T47D (cell line): ENCODE measurements around the gene DDO.
"Not testable (repeated sequence)": the region's sequence is repeated elsewhere in the genome, so short reads cannot be mapped to it uniquely, and the experiment has no call there.

Source experiments
- DNase-seq, 2 experiments: peaks; one replicate each; pipeline versions ENCODE4 v3.0.0 to v3.0.0-alpha.2; 2011 to 2012; ENCODE audit warnings: low read depth in 1 of 2, low spot score in 1 of 2
- JUND ChIP-seq: IDR thresholded peaks from 2 replicates; pipeline ENCODE4 v1.6.1; 2012; ENCODE audit warnings: low read depth
- in situ Hi-C: cut with HindIII; loops from 2 replicates; pipeline ENCODE4 v1.10.0; 2016; ENCODE audit warnings: low sequenced_read_pairs, low pct_unique_long_range_greater_than_20kb

Gene DDO

DNA sequence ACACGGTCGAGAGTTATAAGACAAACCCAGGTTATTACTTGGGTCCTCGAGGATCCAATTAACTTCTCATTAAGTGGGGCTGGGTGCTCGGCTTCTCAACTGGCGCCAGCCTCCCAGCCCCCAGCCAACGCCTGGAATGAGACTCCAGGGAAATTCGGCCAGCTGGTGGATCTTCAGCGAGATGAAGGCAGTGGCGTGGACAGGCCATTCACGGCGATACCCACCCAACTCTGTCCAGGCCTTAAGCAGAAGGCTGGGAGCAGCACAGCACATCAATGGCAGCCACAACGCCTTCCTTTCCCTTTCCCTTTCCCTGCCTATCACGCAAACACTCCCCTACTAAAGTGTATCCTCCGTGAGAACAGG is 58.1 kb downstream of the DDO start:
- in situ Hi-C loops, result no loop called here
- DNase-seq, result no peak
- TF ChIP-seq JUND, result no peak

GRCh38 chr6:110356778-110357177 is 58.6 kb downstream of the DDO start:
- in situ Hi-C loops, result no loop called here
- no peak for DNase-seq
- TF ChIP-seq JUND, result no peak

DNA sequence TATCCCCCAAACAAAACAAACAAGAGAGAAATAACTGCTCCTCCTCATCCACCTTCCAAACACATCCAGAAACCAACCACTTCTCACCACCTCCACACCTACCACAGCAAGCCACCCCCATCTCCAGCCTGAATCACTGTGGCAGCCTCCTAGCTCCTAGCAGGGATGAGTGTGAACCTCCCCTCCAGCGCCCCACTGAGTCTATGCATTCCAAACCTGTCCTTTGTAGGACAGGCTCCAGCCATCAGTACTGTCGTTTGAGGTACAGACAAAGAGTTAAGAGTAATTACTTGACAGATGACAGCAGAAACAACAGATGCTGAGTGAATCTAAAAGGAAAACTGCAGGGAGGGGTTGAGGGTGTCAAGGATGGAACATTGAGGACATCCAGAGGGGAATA is 59.6 kb downstream of the DDO start:
- no peak for TF ChIP-seq JUND
- no peak for DNase-seq
- in situ Hi-C loops, result no loop called here

- no peak for TF ChIP-seq JUND
- DNase-seq, result no peak
- in situ Hi-C loops, result no loop called here
Measured at GRCh38 chr6:110355022-110355421, 60.4 kb downstream of the DDO start.

- DNase-seq, result no peak
- in situ Hi-C loops, result no loop called here
- TF ChIP-seq JUND, result no peak
Measured at GRCh38 chr6:110354153-110354552, 61.2 kb downstream of the DDO start.

DNA sequence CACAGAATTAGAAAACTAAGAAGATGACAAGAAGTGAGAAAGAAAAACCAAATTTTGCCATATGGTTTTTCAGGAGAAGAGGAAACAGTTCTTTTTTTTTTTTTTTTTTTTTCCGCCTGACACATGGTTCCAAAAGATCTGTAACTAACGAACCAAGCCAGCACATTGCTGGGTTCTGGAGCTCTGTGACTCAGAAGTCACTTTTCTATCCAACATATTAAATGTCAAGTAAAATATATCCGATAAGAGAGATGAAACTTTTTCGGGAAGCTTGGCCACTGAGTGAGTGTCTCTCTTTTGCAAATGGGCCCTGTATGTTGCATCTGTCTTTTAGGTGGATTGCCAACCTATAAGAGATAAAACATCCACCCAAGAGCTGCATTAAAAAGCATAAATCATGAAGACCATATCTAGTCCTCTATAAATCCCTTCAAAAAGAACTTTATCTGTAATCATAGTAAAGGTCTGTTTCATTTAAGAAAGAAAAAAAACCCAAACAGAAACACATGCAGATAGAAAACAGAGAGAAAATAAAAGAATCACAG is 61.8 kb downstream of the DDO start:
- in situ Hi-C loops, result no loop called here
- no peak for DNase-seq
- TF ChIP-seq JUND, result no peak

- in situ Hi-C loops, result no loop called here
- TF ChIP-seq JUND, result no peak
Measured at GRCh38 chr6:110352563-110353262, 62.7 kb downstream of the DDO start.

GRCh38 chr6:110351986-110352385 is 63.4 kb downstream of the DDO start:
- TF ChIP-seq JUND, result no peak
- DNase-seq, result no peak
- in situ Hi-C loops, result no loop called here

More at GRCh38 chr6:110352563-110353262, 62.7 kb downstream of the DDO start:
- DNase-seq, result no peak

- in situ Hi-C loops, result no loop called here
- no peak for TF ChIP-seq JUND
- no peak for DNase-seq
Measured at GRCh38 chr6:110351546-110351945, 63.8 kb downstream of the DDO start.

DNA sequence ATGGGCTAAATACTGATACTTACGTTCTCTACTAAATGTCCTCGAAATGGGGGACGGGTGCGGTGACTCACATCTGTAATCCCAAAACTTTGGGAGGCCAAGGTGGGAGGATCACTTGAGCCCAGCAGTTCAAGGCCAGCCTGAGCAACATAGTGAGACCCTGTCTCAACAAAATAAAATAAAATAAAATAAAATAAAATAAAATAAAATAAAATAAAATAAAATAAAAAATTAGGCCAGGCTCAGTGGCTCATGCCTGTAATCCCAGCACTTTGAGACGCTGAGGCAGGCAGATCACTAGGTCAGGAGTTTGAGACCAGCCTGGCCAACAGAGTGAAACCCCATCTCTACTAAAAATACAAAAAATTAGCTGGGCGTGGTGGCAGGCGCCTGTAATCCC is 64.8 kb downstream of the DDO start:
- DNase-seq, in situ Hi-C loops: not testable (repeated sequence)

DNA sequence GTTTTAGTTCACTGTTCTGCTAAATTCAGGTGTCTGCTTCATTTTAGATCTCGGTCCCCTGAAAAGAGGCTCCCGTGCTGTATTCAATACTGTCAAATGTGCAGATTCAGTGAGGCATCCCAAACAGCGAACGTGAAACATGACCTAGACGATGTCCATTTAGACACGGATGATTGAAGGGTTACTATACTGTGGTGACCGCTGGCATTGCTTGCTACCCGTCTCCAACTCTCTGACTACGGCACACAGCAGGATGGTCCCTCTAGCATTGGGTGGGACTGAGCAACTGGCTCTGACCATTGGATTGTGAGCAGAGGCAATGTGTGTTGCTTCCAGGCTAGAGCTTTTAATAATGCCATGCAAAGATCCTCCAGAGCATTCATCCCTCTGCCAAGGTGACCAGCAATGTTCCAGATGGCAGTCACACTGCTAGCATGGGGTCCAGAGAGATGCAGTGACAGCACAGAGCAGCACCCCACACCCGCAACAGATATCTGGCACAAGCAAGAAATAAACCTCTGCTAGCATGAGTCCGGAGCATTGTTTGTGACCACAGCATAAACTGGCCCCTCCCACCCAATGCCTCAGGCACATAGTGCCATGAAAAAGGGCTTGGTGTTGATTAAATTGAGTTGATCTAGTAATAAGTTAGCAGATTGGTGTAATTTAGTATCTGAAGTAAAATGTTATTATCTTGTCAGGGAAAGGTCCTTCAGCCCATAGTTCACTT is 66.2 kb downstream of the DDO start:
- no peak for DNase-seq
- TF ChIP-seq JUND, result no peak
- in situ Hi-C loops, result no loop called here

DNA sequence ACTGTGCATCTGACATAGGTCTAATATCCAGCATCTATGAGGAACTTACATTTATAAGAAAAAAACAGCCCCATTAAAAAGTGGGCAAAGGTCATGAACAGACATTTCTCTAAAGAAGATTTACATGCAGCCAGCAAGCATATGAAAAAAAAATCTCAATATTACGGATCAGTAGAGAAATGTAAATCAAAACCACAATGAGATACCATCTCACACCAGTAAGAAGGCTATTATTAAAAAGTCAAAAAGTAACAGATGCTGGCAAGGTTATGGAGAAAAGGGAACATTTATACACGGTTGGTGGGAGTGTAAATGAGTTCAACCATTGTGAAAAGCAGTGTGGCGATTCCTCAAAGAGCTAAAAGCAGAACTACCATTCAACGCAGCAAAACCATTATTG is 70.3 kb downstream of the DDO start:
- no peak for DNase-seq
- no peak for TF ChIP-seq JUND
- in situ Hi-C loops, result no loop called here

GRCh38 chr6:110342759-110343158 is 72.6 kb downstream of the DDO start:
- in situ Hi-C loops, result no loop called here
- TF ChIP-seq JUND, result no peak
- DNase-seq, result no peak
